HG03521 (cell line): ENCODE data around the gene LRRC56.

Experiments
- ATAC-seq: cut with Tn5 transposase; IDR thresholded peaks from one replicate; pipeline ENCODE4 v1.9.1; 2021; ENCODE audit warnings: mild to moderate bottlenecking, moderate library complexity; ENCODE audit not compliant: unreplicated experiment

LRRC56 gene

DNA sequence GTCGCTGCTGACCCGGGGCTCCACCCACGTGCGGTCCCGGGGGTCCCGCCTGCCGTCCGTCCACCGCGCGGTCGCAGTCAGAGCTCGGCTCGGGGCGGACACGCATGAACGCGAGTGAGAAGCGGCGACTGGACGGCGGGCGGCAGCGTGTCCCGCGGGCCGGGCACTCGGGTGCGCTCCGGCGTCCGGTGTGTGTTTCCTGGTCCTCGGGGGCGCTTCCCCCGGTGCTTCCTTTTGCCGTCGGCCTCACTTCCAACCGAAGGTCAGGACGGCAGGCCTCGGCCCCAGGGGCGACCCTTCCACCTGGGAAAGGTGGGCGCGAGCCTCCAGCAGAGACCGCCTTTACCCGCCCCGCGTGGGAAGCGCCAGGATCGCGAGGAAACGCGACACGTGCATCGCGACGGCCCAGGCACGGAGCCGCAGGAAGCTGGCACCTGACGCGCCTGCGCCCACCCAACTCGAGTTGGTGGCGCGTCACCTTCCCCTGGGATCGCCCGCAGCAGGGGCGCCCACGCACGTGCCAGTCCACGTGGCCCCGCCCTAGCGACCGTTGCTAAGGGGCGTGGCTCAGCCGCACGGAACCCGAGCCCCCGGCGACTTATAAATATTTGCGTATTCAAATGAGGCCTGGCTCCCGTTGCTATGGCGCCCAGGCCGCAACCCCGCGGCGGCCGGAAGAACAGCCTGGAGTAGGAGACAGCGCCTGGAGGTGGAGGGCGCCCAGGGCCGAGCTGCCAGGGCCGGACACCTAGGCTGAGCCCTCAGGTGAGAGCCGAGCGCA, at the start of gene LRRC56:
LRRC56 (plus strand) TSS at position 687 of the 781 bp plus-strand sequence. CDS start 3,158 bp downstream, outside the sequence.
- peak; percentile 42 for ATAC-seq

DNA sequence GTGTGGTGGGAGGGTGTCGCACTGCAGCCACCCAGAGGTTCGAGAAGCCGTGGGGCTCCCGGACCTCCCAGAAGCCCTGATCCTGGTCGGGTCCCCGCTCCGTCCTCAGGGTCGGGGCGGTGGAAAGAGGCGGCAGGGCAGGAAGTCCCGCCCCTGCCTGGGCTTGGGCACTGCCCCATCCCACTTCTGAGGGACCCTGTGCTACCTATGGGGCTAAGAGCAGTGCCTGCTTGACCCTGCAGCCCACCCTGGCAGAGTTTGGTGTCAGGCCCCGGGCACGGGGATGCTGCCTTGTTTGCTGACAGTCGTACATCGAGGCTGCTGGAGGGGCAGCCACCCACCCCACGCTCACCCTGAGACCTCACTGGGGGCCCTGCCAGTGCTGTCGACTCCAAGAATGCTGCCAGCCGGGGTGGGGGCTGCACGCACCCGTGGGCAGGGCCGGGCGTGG, 49.7 kb upstream of the LRRC56 start:
- ATAC-seq, result no peak

DNA sequence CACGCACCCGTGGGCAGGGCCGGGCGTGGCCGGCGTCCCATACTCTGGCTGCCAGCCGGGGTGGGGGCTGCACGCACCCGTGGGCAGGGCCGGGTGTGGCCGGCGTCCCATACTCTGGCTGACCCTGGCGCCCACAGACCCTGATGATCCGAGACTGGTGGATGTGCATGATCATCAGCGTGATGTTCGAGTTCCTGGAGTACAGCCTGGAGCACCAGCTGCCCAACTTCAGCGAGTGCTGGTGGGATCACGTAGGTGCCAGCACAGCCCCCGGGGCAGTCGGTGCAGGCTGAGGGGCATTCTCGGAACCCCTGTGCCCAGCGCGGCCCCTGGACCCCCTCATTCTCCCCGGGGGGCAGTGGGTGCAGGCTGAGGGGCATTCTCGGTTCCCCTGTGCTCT, 49.3 kb upstream of the LRRC56 start:
- no peak for ATAC-seq

- no peak for ATAC-seq
These were observed 48.7 kb upstream of the LRRC56 start for GRCh38 chr11:488579-488978.

- ATAC-seq, result no peak
These were observed 48.3 kb upstream of the LRRC56 start for GRCh38 chr11:488992-489391.

DNA sequence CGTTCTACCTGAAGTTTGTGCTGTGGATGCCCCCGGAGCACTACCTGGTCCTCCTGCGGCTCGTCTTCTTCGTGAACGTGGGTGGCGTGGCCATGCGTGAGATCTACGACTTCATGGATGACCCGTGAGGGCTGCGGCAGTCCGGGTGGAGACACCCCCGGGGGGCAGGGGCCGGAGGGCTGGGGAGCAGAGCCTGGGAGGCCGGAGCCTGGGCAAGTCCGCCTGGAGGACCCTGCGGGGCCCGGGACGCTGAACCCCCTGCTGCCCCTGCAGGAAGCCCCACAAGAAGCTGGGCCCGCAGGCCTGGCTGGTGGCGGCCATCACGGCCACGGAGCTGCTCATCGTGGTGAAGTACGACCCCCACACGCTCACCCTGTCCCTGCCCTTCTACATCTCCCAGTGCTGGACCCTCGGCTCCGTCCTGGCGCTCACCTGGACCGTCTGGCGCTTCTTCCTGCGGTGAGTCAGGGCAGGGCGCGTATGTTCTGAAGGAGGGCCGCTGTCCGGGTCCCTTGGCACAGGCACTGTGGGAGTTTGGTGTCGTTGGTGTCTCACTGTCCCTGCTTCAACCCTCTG, 47.6 kb upstream of the LRRC56 start:
- ATAC-seq, result no peak

GRCh38 chr11:490186-490929, 47.0 kb upstream of the LRRC56 start:
- no peak for ATAC-seq

DNA sequence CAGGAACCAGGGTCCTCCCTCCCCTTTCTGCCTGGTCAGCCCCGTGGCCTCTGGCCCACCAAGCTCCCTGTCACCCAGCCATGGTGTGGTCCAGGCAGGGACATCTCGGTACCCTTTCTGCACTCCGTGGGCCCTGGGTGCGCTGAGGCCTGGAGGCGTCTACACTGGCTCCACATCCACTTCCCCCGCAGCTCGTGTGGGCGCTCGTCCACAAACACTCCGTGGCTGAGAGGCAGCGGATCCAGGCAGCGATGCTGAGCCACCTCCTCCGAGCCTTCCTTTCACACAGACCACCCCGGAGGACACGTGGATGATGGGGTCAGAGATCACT, 46.4 kb upstream of the LRRC56 start:
- no peak for ATAC-seq

GRCh38 chr11:491358-491757, 46.0 kb upstream of the LRRC56 start:
- no peak for ATAC-seq

DNA sequence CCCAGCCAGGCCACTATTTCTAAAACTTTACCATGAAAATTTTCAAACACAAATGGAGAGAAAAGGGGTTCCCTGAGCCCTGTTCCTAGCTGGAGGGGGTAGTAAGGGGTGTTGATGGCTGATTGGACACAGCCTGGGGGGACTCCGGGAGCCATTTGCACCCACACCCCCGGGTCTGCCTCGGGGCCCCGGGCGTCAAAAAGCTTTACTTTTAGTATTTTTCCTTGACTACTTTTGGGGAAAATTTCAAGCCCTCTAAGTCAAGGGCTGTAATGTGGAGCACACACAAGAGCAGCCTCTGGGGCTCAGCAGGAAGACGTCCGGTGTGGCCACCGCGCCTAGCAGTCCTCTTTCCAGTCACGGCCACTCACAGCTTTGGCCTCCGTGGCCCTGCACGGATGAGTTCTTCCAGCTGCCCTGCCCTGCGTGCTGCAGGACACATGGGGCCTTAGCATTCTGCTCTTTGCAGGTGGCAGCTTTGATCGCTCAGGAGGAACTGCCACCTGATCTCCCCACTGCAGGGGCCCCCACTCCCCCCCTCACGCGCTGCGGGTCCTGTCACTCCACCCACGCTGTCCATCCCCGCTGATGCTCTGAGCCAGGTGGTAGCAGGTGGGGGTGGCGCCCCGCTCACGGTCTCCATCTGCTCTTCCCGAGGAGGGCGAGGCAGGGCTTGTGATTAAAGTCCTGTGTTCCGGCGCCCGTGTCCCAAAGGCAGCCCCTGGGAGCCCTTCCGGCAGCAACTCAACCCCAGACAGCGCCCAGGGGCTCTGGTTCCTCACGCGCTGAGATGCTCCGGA, 44.7 kb upstream of the LRRC56 start:
- no peak for ATAC-seq

- ATAC-seq, result no peak
These were observed 42.4 kb upstream of the LRRC56 start for GRCh38 chr11:494761-495536.

DNA sequence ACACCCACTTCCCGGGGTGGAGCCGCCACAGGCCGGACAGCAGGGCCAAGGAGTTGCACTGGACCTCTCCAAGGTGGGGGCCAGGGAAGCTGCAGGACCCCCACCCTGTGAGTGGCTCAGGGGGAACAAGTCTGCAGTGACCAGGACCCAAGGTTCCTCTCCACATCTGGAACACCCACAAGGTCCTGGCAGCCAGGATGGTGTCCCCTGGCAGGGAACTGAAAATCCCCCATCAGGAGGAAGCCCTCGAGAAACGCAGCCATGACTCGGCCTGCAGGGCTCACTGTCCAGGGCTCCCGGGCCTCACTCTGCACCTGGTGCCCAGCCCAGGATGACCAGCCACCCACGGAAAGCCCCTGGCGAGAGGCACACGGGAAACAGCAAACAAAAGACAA, 41.8 kb upstream of the LRRC56 start:
- ATAC-seq, result no peak

GRCh38 chr11:496834-497564, 40.3 kb upstream of the LRRC56 start:
- no peak for ATAC-seq

DNA sequence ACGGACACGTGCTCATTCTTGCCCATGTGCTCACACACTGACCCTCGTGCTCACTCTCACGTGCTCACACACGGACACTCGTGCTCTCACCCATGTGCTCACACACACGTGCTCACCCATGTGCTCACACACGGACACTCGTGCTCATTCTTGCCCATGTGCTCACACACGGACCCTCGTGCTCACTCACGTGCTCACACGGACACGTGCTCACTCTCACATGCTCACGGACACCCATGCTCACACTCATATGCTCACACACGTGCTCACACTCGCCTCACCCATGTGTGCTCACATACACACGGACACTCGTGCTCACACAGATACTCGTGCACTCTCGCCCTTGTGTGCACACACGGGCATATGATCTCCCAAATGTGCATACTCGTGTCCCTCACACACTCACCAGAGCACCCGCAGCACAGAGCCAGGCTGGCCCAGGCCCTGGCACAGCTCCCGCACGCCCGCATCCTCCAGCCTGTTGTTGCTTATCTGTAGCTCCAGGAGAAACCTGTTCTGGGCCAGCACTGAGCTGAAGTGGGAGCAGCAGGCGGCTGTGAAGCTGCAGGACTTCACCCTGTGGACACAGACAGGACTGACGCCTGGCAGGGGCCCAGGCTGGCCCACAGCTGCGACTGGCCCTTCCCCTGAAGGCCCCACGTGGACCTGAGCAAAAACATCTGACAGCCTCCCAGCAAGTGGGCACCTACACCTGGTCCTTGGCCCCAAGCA, 39.6 kb upstream of the LRRC56 start:
- ATAC-seq, result no peak

DNA sequence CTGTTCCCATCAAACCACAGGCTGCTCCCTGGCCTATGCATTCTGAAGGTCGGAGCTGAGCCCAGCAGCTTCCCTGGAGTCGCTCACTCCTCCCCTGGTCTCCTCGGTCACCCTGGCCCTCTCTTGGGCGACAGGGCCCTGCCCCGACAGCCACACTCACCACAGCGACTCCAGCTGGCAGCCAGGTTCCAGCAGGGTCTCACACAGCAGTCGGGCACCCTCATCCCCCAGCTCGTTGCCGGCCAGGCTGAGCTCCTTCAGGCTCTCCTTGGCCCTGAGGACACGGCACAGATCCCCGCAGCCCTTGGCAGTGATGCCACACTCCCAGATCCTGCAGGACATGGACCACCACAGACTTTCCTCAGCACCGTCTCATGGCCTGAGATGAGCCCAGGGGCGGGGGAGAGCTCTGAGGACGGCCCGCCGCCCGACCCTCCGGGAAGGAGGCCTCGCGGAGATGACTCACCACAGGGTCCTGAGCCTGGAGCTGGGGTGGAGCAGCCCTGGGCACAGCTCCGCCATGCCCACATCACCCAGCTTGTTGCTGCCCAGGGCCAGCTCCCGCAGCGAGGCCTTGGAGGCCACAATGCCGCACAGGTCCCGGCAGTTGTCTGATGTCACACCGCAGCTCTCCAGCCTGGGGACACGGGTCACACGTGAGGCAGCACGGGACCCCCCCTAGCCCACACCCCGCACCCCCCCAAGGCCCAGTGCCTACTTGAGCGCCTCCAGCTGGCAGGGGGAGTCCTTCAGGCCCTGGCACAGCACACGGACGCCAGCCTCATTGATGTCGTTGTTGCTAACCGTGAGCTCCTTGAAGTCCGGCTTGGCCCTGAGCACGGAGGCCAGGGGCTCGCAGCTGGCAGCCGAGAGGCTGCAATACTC, 38.8 kb upstream of the LRRC56 start:
- ATAC-seq, result no peak

GRCh38 chr11:499201-500076, 37.9 kb upstream of the LRRC56 start:
- no peak for ATAC-seq

- no peak for ATAC-seq
These were observed 36.2 kb upstream of the LRRC56 start for GRCh38 chr11:501001-501682.
